Measurements from ENCODE around the gene GPR87. TPM values are rescaled to one million over a fixed set of nuclear protein-coding genes. Genes with fewer than 3 reads are reported as not detected.

The GPR87 gene
- total and polyA plus RNA-seq, 2 donors (not counting 1 experiment from before 2014, with no cell fraction given) = 0.05 to 0.17 TPM

DNA sequence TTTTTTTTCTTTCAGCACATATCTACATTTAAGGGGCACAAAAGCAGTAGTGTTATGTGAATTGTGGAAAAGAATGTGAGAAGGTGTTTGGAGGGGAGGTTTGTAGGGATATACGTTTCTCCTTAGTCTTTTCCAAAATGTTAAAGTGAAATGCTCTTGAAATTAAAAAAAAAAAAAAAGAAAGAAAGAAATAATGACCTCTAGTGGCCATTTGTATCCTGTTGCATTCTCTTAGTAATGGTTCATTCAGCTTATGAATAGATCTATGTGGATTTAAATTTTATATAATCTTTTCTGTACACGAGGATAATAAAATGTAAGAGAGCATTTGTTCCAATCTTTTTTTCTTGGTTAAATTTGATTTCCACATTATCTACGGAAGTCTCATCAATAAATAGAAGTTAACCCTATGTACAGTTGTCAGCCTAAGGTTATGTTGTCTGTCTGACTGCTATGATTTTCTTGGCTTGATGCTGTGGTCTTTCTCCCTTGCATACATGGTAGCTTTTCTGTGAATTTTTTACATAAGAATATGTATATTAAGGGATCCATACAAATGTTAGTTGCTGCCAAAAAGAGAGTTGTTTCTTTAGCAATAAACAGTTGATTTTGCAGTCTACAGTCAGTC, 11.1 kb upstream of the GPR87 start:
- Histone ChIP-seq H3K9ac (ENCODE audit: insufficient read depth, low read length) (no peak overlapping the region), H4K20me1 (ENCODE audit: control insufficient read depth, extremely low read depth, insufficient read depth, low read length) (no peaks in the 10 kb centered on the region), H2AFZ (ENCODE audit: low read length) (peak overlapping the region; percentile 30), H3K4me2 (ENCODE audit: extremely low read depth, insufficient read depth, low read length) (no peak overlapping the region), H3K36me3 (ENCODE audit: control insufficient read depth, insufficient read depth, low read length) (no peaks in the 10 kb centered on the region), H3K27ac (ENCODE audit: insufficient read depth, low read length) (no peak overlapping the region), H3K4me3 (replicated peaks in 1 of 4; ENCODE audit: control extremely low read depth in 1 of 4, insufficient read depth in 1 of 4, low read depth in 3 of 4, low read length in 4 of 4) (no peak overlapping the region), H3K27me3 (ENCODE audit: control insufficient read depth, insufficient read depth, low read length) (no peaks in the 10 kb centered on the region), H3K9me3 (ENCODE audit: control insufficient read depth, insufficient read depth, low read depth, low read length) (no peaks in the 10 kb centered on the region), H3K79me2 (ENCODE audit: control insufficient read depth, insufficient read depth, low read length) (no peaks in the 10 kb centered on the region), H3K4me1 (ENCODE audit: control insufficient read depth, extremely low read depth, insufficient read depth, low read length) (peaks cover 5% of the 10 kb centered on the region)
- peak in 1 of 2 donors; percentile 54 for DNase-seq (ENCODE audit: low read depth in 2 of 2)
- no peak for TF ChIP-seq EZH2 (IDR thresholded peaks at IDR 0.05; ENCODE audit: low read length, missing control alignments)
- TF ChIP-seq, protein P1, sequence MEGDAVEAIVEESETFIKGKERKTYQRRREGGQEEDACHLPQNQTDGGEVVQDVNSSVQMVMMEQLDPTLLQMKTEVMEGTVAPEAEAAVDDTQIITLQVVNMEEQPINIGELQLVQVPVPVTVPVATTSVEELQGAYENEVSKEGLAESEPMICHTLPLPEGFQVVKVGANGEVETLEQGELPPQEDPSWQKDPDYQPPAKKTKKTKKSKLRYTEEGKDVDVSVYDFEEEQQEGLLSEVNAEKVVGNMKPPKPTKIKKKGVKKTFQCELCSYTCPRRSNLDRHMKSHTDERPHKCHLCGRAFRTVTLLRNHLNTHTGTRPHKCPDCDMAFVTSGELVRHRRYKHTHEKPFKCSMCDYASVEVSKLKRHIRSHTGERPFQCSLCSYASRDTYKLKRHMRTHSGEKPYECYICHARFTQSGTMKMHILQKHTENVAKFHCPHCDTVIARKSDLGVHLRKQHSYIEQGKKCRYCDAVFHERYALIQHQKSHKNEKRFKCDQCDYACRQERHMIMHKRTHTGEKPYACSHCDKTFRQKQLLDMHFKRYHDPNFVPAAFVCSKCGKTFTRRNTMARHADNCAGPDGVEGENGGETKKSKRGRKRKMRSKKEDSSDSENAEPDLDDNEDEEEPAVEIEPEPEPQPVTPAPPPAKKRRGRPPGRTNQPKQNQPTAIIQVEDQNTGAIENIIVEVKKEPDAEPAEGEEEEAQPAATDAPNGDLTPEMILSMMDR (conservative IDR thresholded peaks at IDR 0.05 in 1 of 2, IDR thresholded peaks at IDR 0.05 in 1 of 2; ENCODE audit: low read depth in 1 of 2, low read length in 2 of 2) = peak in 1 of 2 donors; percentile 47

DNA sequence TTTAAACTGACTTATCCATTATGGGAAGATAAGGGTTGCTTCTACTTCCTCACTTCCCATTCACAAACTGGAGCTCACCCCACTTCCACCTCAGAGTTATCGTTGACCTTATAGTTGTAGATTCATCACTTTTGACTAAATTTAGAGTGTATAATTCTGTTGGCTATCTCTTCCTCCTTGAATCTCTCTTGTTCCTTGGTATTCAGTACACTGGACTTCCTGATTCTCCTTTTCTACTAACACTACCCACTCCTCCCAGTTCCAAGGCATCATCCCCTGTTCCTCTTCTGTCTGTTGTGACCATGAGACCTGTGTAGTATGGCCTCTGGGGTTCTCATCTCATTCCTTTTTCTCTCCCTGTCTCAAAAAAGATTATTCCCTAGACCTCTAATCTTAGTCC, 5.9 kb upstream of the GPR87 start:
- no peak overlapping the region for H3K27ac ChIP-seq (ENCODE audit: insufficient read depth, low read length)
- no peak for TF ChIP-seq EZH2 (IDR thresholded peaks at IDR 0.05; ENCODE audit: low read length, missing control alignments)
- TF ChIP-seq, protein P1 (conservative IDR thresholded peaks at IDR 0.05 in 1 of 2, IDR thresholded peaks at IDR 0.05 in 1 of 2; ENCODE audit: low read depth in 1 of 2, low read length in 2 of 2) = no peak

DNA sequence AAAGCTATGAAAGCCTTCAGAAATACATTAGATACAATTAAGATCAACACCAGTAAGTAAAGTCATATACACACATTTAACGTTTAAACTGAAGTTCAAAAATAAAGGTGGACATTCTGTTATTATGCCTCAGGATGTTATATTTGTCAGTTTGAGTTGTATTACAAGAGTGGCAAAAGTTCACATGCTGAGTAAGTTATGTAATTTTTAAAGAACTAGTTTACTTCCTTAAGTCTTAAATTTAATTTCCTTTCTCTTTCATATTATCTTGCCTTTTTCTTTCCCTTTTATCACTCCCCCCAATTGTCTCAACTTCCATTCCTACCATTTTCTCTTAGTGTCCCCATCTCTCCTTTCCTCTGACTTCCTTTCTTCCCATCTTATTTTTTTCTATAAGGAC, 4.9 kb upstream of the GPR87 start:
- DNase-seq (ENCODE audit: low read depth in 2 of 2) = no peak
- no peaks in the 10 kb centered on the region for H3K36me3 ChIP-seq (ENCODE audit: control insufficient read depth, insufficient read depth, low read length)
- no peak overlapping the region for H3K4me2 ChIP-seq (ENCODE audit: extremely low read depth, insufficient read depth, low read length)
- TF ChIP-seq, protein P1 (conservative IDR thresholded peaks at IDR 0.05 in 1 of 2, IDR thresholded peaks at IDR 0.05 in 1 of 2; ENCODE audit: low read depth in 1 of 2, low read length in 2 of 2) = no peak
- no peak for TF ChIP-seq EZH2 (IDR thresholded peaks at IDR 0.05; ENCODE audit: low read length, missing control alignments)
- peaks cover 18% of the 10 kb centered on the region for H3K4me1 ChIP-seq (ENCODE audit: control insufficient read depth, extremely low read depth, insufficient read depth, low read length)
- H3K4me3 ChIP-seq (replicated peaks in 1 of 4; ENCODE audit: control extremely low read depth in 1 of 4, insufficient read depth in 1 of 4, low read depth in 3 of 4, low read length in 4 of 4) = no peak overlapping the region
- no peaks in the 10 kb centered on the region for H4K20me1 ChIP-seq (ENCODE audit: control insufficient read depth, extremely low read depth, insufficient read depth, low read length)
- H3K27me3 ChIP-seq (ENCODE audit: control insufficient read depth, insufficient read depth, low read length) = no peaks in the 10 kb centered on the region
- no peaks in the 10 kb centered on the region for H3K79me2 ChIP-seq (ENCODE audit: control insufficient read depth, insufficient read depth, low read length)
- no peak overlapping the region for H3K27ac ChIP-seq (ENCODE audit: insufficient read depth, low read length)
- H2AFZ ChIP-seq (ENCODE audit: low read length) = no peak overlapping the region
- no peaks in the 10 kb centered on the region for H3K9me3 ChIP-seq (ENCODE audit: control insufficient read depth, insufficient read depth, low read depth, low read length)
- no peak overlapping the region for H3K9ac ChIP-seq (ENCODE audit: insufficient read depth, low read length)

More for the DNA sequence above, 5.9 kb upstream of the GPR87 start:
- no peak overlapping the region for H2AFZ ChIP-seq (ENCODE audit: low read length)
- H3K9ac ChIP-seq (ENCODE audit: insufficient read depth, low read length) = no peak overlapping the region
- no peak overlapping the region for H3K4me3 ChIP-seq (replicated peaks in 1 of 4; ENCODE audit: control extremely low read depth in 1 of 4, insufficient read depth in 1 of 4, low read depth in 3 of 4, low read length in 4 of 4)
- H3K4me2 ChIP-seq (ENCODE audit: extremely low read depth, insufficient read depth, low read length) = no peak overlapping the region
- H3K4me1 ChIP-seq (ENCODE audit: control insufficient read depth, extremely low read depth, insufficient read depth, low read length) = peaks cover 20% of the 10 kb centered on the region
- H3K36me3 ChIP-seq (ENCODE audit: control insufficient read depth, insufficient read depth, low read length) = no peaks in the 10 kb centered on the region
- no peaks in the 10 kb centered on the region for H3K27me3 ChIP-seq (ENCODE audit: control insufficient read depth, insufficient read depth, low read length)
- no peaks in the 10 kb centered on the region for H3K9me3 ChIP-seq (ENCODE audit: control insufficient read depth, insufficient read depth, low read depth, low read length)
- H4K20me1 ChIP-seq (ENCODE audit: control insufficient read depth, extremely low read depth, insufficient read depth, low read length) = no peaks in the 10 kb centered on the region
- DNase-seq (ENCODE audit: low read depth in 2 of 2) = no peak
- H3K79me2 ChIP-seq (ENCODE audit: control insufficient read depth, insufficient read depth, low read length) = no peaks in the 10 kb centered on the region
